NCI-H2196 (cell line): ENCODE results near the gene RASD2.

ENCODE experiments used
- DNase-seq: peaks from one replicate; lab custom pipeline; 2025; ENCODE audit not compliant: unreplicated experiment; lab: John Stamatoyannopoulos, UW

The RASD2 gene

GRCh38 chr22:35517769-35518530 lies 22.7 kb upstream of the RASD2 start:
- no peak for DNase-seq

- DNase-seq: no peak
These were observed 21.8 kb upstream of the RASD2 start for GRCh38 chr22:35518811-35519210.

- DNase-seq: no peak
These were observed 21.2 kb upstream of the RASD2 start for GRCh38 chr22:35519306-35520000.

- DNase-seq: no peak
These were observed 19.0 kb upstream of the RASD2 start for GRCh38 chr22:35521358-35522224.

- DNase-seq: no peak
These were observed 18.1 kb upstream of the RASD2 start for GRCh38 chr22:35522225-35523149.

- peak; percentile 31 for DNase-seq
These were observed 17.3 kb upstream of the RASD2 start for GRCh38 chr22:35523167-35523947.

- DNase-seq: no peak
These were observed 15.5 kb upstream of the RASD2 start for GRCh38 chr22:35524966-35525686.

GRCh38 chr22:35525687-35526332 lies 14.8 kb upstream of the RASD2 start:
- DNase-seq: no peak

- DNase-seq: no peak
These were observed 14.2 kb upstream of the RASD2 start for GRCh38 chr22:35526333-35526979.

- DNase-seq: no peak
These were observed 11.7 kb upstream of the RASD2 start for GRCh38 chr22:35528927-35529326.

- no peak for DNase-seq
These were observed 9.9 kb upstream of the RASD2 start for GRCh38 chr22:35530700-35531099.

- DNase-seq: no peak
These were observed 9.4 kb upstream of the RASD2 start for GRCh38 chr22:35531202-35531601.

GRCh38 chr22:35531676-35532075 lies 9.0 kb upstream of the RASD2 start:
- no peak for DNase-seq

- DNase-seq: no peak
These were observed 7.1 kb upstream of the RASD2 start for GRCh38 chr22:35533365-35534029.

GRCh38 chr22:35534091-35534490 lies 6.5 kb upstream of the RASD2 start:
- DNase-seq: no peak

- no peak for DNase-seq
These were observed 3.4 kb upstream of the RASD2 start for GRCh38 chr22:35537232-35537631.

- no peak for DNase-seq
These were observed 1.8 kb upstream of the RASD2 start for GRCh38 chr22:35538801-35539321.
